Stomach (tissue), 4 donors: ENCODE measurements around the gene RRP15.

Experiments
- POLR2AphosphoS5 ChIP-seq, 3 donors: sonication (generic); formaldehyde crosslinking; IDR thresholded peaks; one replicate each; pipeline ENCODE4 v1.6.1; 2016; ENCODE audit warnings: antibody characterized with exemption in 3 of 3
- TF ChIP-seq, protein P1 (sequence below), 7 experiments: fragments of 450-650 bp in 4 of 7; fragments of 200-600 bp in 3 of 7; sonication (generic) in 3 of 7; IDR thresholded peaks; one replicate each; pipeline ENCODE4 v1.5.1; 2016 to 2019; ENCODE audit warnings: antibody characterized with exemption in 7 of 7, control low read depth in 2 of 7, mild to moderate bottlenecking in 1 of 7

DNA sequence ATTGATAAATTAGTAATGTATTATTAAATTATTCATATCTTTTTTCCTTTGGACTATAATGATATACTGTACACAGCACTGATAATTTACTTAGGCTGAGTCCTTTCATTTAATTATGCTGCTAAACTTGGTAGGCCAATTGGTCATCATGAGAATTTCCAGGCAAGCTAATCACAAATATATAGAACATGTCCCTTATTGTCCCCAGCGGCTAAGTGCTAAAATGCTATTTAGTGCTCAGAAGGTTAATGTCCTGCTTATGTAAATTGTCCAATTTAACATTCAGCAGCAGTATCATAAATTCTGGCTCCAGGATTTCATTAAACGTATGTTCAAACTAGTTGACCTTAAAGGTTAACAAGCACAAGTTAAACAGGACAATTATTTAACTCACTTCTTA, 30.0 kb upstream of the RRP15 start:
- TF ChIP-seq, protein P1, sequence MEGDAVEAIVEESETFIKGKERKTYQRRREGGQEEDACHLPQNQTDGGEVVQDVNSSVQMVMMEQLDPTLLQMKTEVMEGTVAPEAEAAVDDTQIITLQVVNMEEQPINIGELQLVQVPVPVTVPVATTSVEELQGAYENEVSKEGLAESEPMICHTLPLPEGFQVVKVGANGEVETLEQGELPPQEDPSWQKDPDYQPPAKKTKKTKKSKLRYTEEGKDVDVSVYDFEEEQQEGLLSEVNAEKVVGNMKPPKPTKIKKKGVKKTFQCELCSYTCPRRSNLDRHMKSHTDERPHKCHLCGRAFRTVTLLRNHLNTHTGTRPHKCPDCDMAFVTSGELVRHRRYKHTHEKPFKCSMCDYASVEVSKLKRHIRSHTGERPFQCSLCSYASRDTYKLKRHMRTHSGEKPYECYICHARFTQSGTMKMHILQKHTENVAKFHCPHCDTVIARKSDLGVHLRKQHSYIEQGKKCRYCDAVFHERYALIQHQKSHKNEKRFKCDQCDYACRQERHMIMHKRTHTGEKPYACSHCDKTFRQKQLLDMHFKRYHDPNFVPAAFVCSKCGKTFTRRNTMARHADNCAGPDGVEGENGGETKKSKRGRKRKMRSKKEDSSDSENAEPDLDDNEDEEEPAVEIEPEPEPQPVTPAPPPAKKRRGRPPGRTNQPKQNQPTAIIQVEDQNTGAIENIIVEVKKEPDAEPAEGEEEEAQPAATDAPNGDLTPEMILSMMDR (IDR thresholded peaks at IDR 0.05) = no peak
- no peak for TF ChIP-seq POLR2AphosphoS5 (IDR thresholded peaks at IDR 0.05)
